K562 (cell line): ENCODE measurements around the gene ESD. TPM values are rescaled to one million over a fixed set of nuclear protein-coding genes. Genes with fewer than 3 reads are reported as not detected.

Experiments used
- ARID2 ChIP-seq: fragments of 450-650 bp; IDR thresholded peaks from 2 replicates; pipeline ENCODE4 v1.6.1; 2017; ENCODE audit warnings: antibody characterized with exemption, mild to moderate bottlenecking
- CREB3 ChIP-seq: fragments of 450-650 bp; conservative IDR thresholded peaks from 2 replicates; pipeline ENCODE4 v1.6.1; 2016; ENCODE audit warnings: missing genetic modification characterization, low read depth, mild to moderate bottlenecking, missing compliant biosample characterization, moderate library complexity
- ELF1 ChIP-seq: fragments of 200-800 bp; sonication (Bioruptor generic); IDR thresholded peaks from 2 replicates; pipeline ENCODE4 v1.6.1; 2016; ENCODE audit warnings: missing genetic modification characterization, missing compliant biosample characterization
- HOMEZ ChIP-seq: fragments of 250-450 bp; sonication (Bioruptor Pico); IDR thresholded peaks from 2 replicates; pipeline ENCODE4 v1.4.0; 2020; ENCODE audit warnings: mild to moderate bottlenecking, moderate library complexity
- MTF1 ChIP-seq: fragments of 250-450 bp; sonication (Bioruptor Pico); IDR thresholded peaks from 2 replicates; pipeline ENCODE4 v1.9.0; 2021; ENCODE audit warnings: moderate library complexity, mild to moderate bottlenecking, inconsistent platforms, borderline replicate concordance
- NCOA1 ChIP-seq: fragments of 450-650 bp; IDR thresholded peaks from 2 replicates; pipeline ENCODE4 v1.6.1; 2016; ENCODE audit warnings: low read depth
- TFAM ChIP-seq: fragments of 250-450 bp; sonication (Bioruptor Pico); conservative IDR thresholded peaks from 2 replicates; pipeline ENCODE4 v1.5.0; 2021; ENCODE audit warnings: mild to moderate bottlenecking, moderate library complexity
- UBTF ChIP-seq, 2 experiments: IDR thresholded peaks; 2 replicates each; pipeline ENCODE4 v1.6.1; 2012; ENCODE audit warnings: improper control_type of control experiment in 2 of 2, low read depth in 2 of 2, low read length in 2 of 2, borderline replicate concordance in 1 of 2
- ZFP91 ChIP-seq: sonication (generic); formaldehyde crosslinking; IDR thresholded peaks from 2 replicates; pipeline ENCODE4 v1.8.0; 2022; ENCODE audit warnings: mild to moderate bottlenecking, missing genetic modification reagents
- ZNF764 ChIP-seq: fragments of 250-450 bp; sonication (Bioruptor Pico); IDR thresholded peaks from 2 replicates; pipeline ENCODE4 v1.4.0; 2020; ENCODE audit warnings: low read depth, mild to moderate bottlenecking, moderate library complexity
- polyA plus RNA-seq, 8 experiments: library from polyadenylated mRNA; depleted of rRNA in 4 of 8; stranded (reverse) in 5 of 8; unstranded in 3 of 8; fragments of >200 nt; fragmentation: Nextera tagmentation in 2 of 8; fragmentation: Illumina TruSeq in 1 of 8; extraction: Ambion mirVana in 2 of 8; extraction: Trizol in 1 of 8; gene quantifications; 2 replicates each; pipeline versions ENCODE4 v1.2.1 to v1.2.3, GENCODE V29; 2011 to 2014; ENCODE audit warnings: inconsistent platforms in 1 of 8, missing spikeins in 1 of 8
- total RNA-seq, 7 experiments: library from RNA; depleted of rRNA in 6 of 7; stranded (reverse); fragments of >200 nt in 6 of 7; fragmentation: Illumina TruSeq in 2 of 7; extraction: Trizol in 2 of 7; gene quantifications; 2 replicates each; pipeline versions ENCODE4 v1.2.1 to v1.2.3, GENCODE V29; 2011 to 2021; ENCODE audit warnings: low replicate concordance in 1 of 7

ESD gene
- total and polyA plus RNA-seq, 9 of the 15 experiments (the other 6 are each of a cell fraction or from before 2014, with no cell fraction given) = 88.9 to 402 (median 232) TPM

GRCh38 chr13:46796515-46797474, at the start of gene ESD (continued):
- TF ChIP-seq UBTF (IDR thresholded peaks at IDR 0.05; ENCODE audit: borderline replicate concordance in 1 of 2, low read depth in 2 of 2, low read length in 2 of 2) (0 out of 4 replicates have a peak, but pooled peaks of 1 of the 2 experiments have one; percentile 37), ELF1 (tag) (0 out of 2 replicates have a peak, but pooled peaks have one; percentile 33), HOMEZ (CRISPR knock-in tag) (no peak), ZNF764 (CRISPR knock-in tag) (no peak), TFAM (CRISPR knock-in tag) (no peak), MTF1 (CRISPR knock-in tag) (no peak), CREB3 (no peak; the same call in 1 of the 2 replicates), NCOA1 (no peak), ZFP91 (CRISPR knock-in tag) (no peak), ARID2 (no peak)
